Middle frontal gyrus (tissue), 1 donor: Measurements from ENCODE around the gene CHST11.

Experiments
- DNase-seq: peaks from one replicate; pipeline ENCODE4 v3.0.0-alpha.2; 2015; ENCODE audit warnings: low spot score; ENCODE audit errors: extremely low spot score

Gene CHST11

DNA sequence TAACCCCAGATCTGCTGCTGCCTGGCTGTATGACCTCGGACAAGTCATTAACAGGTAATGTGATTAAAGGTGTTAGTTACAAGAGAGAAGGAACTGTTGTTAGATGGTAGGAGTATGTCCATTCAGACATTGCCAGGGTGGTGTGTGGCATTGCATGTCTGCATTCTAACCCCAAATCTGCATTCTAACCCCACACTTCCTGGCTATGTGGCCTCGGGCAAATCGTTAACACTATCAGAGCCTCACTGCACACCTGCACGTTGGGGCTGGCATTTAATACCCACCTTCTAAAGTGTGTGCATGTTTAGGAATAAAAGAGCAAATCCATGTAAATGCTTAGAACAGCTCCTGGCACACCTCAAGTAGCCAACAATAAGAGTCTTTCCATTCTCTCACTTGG is 46.4 kb downstream of the CHST11 start:
- DNase-seq: no peak

DNA sequence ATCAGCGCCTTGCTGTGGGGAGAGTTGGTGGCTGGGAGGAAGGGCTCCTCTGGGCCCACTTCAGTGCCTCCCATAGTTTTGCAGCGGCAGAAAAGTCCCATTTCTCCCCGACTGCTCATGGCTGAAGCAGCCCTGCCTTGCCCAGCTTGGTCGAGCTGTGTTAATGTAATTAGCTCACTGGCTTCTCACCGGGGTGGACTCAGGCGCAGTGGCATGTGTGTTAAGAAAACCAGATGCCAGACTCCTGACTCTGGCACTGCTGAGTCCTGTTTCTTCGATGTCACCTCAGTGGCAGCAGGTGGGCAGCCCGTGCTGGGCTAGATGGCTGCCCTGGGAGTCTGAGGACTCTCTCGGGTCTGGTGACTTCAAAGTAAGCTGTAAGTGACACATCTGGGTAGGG is 47.4 kb downstream of the CHST11 start:
- no peak for DNase-seq

DNA sequence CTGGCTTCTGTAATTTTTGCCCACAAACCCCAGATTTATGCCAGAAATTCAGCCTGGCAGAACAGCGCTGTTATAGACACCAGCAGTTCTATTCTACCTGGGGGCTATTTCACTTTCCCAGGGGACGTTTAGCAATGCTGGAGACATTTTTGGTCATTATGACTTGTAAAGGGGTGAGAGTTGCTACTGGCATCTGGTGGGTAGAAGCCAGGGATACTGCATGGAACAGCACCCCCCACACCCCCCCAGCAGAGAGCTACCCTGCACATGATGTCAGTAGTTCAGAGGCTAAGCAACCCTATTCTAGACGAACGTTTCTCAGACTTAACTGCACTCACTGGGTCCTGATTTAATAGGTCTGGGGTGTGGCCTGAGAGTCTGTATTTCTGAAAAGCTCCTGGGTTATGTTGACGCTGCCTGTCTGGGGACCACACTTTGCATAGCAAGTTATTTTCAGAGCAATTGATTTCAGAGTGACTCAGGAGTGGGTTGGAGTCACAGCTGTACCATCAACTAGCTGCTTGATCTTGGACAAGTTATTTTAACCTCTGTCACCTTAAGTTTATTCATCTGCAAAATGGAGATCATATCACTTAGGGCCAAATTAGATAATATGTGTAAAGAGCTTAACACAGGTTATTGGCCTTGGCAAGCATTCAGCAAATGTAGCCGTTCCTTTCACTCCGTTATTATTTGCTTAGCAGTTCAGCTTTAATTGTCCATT is 48.5 kb downstream of the CHST11 start:
- no peak for DNase-seq

DNA sequence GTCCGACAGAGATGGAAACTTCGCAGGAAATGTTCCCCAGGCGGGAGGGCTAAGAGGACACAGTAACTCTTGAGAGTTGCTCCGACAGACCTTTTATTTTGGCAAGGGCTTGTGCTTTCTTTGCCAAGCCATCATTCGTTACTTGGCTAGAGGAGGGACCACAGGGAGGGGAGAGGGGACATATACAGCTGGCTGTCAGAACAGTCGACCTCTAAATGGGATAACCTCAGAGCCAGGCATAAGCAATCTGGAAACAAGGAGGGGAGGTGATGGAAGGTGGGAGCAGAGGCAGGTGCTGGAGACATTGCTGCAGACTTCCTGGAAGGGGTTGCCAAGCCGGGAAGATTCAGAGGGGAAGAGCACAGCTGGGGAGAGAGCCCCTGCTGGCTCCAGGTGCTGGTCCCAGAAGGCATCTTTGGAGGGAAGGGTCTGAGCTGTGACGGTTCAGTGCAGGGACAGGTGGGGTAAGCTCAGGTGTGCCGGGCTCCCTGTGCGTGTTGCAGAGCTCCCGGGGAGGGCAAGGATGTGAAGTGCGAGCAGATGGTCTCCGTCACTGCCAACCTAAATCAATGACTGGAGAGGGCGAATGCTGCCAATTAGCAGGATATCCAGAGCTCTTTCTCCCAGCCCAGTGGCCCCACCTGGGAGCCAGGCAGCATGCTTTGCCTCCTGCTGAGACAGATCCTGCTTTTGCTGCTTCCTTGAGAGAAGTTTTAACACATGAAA is 50.1 kb downstream of the CHST11 start:
- no peak for DNase-seq

DNA sequence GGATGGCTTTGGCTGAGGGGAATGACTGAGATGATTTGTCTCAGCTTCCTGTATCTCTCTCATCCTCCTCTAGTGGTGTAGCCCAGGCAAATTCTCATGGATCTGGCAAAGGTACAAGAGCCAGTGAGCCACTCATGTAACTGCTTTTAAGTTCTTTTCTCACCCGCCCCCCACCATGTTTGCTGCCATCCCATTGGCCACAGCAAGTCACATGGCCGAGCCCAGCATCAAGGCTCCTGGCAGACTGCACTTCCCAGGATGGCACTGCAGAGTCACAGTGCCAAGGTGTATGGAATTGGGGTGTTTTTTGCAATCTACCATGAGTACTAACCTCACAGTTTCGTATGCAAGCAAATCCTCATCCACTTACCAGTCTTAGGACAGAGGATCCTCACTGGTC is 50.9 kb downstream of the CHST11 start:
- no peak for DNase-seq

DNA sequence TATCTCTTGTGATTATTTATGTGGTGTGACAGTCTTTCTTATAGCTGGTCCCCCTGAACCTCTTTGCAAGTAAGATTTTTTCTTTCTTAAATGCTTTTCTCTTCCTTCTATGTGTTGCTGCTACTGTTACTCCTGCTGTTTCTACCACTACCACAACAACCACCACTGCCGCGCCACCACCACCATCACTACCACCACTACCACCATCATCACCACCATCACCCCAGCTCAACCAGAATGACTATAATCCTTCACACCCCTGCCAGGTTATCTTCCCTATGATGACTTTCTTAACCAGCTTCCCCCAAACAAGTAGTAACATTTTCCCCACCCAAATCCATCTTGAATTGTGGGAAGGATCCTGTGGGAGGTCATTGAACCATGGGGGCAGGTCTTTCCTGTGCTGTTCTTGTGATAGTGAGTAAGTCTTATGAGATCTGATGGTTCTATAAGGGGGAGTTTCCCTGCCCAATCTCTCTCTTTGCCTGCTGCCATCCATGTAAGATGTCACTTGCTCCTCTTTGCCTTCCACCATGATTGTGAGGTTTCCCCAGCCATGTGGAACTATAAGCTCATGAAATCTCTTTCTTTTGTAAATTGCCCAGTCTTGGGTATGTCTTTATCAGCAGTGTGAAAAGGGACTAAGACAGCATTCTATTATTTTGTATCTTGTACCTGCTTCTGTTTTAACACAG is 52.2 kb downstream of the CHST11 start:
- DNase-seq: no peak

DNA sequence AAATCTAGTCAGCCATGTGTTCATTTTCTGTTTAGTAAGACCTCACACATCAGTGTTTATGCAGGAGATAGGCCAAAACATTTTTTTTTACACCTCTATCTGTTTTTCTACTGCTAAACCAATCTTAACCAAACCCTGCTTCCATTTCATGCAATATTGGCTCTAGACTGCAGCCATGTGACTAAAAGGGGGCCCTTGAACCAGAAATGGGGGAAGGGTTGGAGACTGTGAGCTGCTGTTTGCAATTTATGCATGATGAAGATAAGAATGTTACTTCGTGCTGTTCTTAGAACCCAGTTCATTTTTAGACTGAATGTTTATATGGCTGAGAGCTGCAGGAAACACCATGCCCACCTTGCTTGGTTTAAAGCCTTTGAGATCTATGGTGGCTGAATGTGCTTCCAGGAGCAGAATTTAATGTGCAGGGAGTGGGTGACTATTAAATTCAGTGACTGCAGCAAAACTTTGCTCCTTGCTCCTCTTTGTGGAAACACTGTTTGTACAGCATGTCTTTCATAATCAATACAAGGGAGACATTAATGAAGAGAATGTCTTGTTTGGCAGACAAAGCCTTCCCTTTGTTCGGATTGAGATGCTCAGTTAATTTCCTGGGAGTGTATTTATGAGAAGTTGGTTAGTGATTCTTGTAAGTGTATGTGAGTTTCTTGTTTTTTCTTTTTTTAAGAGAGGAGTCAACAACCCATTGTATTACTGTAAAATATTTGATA is 53.6 kb downstream of the CHST11 start:
- no peak for DNase-seq

DNA sequence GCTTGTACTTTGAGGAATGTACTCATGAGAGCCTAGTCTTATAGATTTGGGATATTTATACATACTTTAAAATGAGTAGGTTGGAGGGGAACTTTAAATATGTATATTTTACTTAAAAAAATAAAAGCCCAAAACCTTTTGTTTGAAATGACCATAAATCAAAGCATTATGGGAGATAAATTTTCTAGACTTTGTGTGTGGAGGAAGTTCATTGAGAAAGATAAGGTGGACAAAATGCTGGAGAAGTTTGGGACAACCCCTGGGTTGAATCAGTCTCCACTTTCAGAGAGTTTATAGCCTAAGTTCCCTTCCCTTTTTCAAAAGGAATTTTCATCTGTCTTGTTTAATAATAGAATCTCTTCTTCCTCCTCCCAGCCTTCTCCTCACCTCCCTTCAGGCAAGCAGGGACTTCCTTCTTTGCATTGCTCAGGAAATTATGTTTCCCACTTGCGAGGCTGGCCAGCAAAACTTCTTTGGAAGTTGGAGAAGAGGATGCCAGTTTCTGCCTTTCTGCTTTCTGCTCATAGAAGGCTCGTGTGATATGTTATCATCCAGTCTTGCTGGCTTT is 54.2 kb downstream of the CHST11 start:
- no peak for DNase-seq

DNA sequence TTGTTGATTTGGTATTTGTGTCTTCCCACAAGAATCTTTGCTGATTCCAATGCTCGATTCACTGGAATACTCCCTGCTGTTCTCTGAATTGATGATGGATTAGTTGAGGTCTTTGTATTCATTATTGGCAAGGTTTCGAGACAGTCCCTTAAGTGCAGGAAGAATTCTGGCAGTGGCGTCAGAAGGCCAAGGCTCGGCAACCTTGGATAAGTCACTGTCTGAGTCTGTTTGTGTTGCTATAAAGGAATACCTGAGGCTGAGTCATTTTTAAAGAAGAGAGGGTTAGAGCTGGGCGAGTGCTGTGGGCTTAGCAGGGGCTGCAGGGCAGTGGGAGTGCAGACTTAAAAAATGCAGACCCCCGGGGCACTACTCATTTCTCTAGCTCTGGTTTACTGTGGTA is 56.9 kb downstream of the CHST11 start:
- no peak for DNase-seq

DNA sequence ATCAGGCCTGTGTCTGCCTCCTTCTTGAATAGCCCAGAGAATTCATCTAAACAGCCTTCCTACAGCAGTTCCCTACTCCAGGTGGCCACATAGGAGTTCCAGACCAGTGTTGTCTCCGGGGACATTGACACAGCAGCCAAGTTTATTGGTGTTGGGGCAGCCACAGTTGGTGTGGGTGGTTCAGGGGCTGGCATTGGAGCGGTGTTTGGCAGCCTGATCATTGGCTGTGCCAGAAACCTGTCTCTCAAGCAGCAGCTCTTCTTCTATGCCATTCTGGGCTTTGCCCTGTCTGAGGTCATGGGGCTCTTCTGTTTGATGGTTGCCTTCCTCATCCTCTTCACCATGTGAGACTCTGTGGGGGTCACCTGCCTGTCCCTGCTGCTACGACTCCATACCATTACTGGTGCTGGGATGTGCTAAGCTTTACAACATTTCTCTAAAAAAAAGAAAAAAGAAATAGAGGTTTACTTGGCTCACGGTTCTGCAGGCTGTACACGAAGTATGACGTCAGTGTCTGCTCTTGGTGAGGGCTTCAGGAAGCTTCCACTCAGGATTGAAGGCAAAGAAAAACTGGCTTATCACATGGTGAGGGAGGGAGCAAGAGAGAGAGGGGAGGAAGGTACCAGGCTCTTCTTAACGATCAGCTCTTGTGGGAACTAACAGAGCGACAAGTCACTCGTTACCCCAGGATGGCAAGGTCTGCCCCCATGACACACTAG is 57.5 kb downstream of the CHST11 start:
- no peak for DNase-seq

DNA sequence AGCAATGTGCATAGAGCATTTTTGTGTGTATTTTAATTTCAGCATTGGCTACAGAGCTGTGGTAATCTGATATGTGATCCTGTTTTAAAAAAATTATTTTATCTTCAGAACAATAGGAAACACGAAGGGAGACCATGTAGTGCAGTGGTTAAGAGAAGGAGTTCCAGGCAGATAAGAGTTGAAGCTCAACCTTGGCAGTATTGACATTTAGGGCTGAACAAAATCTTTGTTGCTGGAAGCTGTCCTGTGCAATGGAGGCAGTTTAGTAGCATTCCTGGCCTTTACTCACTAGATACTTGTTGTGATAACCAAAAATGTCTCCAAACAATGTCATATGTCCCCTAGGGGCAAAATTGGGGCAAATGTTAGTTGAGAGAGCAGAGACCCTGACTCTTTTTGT is 59.2 kb downstream of the CHST11 start:
- no peak for DNase-seq

DNA sequence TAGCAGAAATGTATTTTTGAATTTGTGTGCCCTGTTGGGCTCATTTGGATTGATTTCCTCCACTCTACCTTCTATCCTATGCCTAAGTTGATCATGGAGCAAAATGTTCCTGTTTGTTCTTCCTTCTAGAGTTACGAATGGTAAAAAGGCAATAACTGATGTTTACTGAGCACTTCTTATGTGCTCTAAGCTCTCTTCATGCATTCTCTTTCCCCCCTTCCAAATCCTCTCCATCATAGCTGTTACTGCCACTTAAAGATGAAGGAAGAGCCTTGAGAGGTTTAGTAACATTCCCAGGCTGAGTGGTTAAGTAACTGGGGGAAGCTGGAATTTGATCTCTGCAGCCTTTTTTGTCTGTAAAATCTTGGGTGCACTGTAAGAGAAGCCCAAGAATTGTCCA is 60.1 kb downstream of the CHST11 start:
- no peak for DNase-seq

DNA sequence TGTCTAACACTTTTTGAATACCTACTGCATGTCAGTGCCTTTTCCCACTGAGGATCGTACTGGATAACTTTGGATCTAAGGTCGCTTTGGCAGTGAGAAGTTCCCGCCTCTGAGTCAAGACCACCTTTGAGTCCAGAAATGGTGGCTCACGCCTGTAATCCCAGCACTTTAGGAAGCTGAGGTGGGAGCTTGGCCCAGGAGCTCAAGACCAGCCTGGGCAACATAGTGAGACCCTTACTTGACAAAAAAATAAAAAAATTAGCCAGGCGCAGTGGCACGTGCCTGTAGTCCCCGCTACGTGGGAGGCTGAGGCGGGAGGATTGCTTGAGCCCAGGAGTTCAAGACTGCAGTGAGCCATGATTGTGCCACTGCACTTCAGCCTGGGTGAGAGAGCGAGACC is 61.1 kb downstream of the CHST11 start:
- DNase-seq: no peak

DNA sequence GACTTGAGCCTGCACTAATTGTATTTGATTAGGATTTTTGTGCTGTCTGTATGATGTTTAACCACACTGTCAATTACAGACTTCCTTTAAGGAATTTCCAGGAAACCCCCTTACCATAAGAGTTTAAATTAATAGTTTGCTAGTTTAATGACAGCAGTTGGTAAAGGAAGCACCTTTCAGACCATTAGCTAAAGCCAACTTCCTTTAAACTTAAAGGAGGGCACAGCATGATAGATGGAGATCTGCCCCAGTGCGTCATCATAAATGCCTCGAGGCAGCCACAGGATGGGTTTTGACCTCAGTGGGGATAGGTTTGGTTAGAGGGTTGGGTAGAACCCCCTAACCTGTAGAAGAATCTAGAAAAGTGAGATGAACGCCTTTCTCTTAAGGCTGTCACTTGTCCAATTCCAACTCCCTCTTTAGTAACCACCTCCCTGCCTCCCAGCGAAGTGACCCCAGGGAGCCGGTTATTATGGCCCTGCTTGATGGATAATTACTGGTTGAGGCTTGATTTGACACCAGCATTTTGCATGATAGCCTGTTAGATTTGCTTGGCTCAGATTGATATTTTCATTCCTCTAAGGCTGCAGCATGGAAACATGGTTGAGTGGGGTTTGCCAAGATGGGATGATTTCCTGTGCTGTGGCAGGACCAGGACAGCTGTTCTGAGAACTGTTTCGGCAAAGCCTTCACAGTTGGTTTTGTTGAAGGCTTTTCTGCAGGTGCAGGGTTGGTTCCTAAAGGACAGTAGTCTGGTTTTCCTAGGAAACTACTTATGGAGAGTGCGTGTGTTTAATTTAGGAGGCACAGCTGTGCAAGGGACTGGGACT is 62.7 kb downstream of the CHST11 start:
- DNase-seq: no peak

DNA sequence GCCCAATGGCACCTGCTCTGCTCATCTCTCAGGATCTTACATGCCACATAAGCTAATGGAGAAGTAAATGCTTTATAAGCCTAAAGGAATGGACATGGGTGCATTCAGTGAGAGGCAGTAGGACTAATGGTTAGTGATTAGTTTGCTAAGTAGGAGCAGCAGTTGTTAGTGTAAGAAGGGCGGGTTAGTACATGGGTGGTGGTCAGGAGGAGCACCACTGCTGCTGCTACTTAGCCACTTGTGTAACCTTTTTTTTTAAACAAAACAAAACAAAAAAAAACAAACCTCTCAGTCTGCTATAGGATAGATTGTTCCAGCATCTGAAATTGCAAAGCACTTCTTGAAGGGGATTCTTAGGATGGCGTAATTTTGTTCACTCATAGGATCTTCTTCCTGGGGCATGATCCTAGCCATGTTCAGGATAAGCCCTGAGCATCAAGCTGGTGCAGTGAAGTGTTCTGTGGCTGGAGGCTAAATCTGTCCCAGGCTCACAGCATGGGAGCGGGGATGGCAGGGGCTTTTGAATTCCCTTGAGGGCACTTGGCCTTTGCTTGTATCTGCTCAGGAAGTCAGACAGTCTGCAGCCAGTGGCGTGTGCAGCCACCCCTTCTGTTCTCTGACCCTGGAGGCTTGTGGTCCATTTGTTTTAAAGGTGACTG is 63.6 kb downstream of the CHST11 start:
- DNase-seq: no peak

DNA sequence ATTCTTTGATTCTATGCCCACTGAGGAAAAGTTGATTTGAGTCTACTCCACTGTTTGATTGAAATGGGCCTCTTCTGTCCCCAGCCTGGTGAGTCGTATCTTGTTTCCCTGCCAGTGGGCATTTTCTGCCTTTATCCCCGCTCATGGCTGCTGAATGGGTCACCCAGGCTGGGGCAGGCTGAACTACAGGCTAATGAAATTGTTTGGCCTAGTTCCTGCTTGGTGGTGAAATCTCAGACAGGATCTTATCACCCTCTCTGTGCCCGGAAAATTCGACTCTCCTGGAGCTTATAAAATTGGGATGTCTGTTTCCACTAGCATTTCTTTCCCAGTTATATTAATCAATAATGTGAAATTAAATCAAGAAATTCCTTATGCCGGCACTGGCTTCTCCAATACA is 65.0 kb downstream of the CHST11 start:
- DNase-seq: no peak

DNA sequence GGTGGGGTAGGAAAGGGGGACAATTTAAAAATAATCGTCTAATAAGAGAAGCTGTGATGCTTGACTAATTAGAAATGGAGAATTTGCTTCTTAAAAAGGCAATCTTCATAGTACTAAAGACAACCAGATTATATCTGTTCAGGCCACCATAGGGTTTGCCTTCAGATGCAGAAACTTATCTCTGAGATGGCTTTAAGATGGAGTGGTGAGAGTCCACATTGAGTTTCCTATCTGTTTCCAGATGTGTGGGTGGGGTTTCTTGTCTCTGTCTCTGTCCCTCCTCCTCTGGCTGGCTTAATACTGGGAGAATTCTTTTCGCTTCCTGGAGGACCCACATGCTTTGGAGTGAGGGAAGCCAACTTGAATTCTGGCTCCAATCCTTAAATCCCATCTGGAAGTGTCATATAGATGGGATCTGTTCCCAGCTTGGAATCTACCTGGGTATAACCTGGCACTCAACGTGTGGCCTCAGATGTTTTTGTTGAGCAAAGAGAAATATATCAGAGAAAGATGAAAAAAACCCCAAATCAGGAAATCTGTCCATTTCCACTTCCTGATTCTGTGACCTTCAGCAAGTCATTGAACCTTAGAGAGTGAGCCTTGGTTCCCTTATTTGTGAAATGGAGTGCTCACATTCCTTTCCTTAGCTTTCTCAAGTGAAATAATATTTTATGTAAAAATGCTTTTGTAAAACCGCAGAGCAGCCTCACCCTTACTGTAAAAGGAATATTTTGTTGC is 66.4 kb downstream of the CHST11 start:
- no peak for DNase-seq

DNA sequence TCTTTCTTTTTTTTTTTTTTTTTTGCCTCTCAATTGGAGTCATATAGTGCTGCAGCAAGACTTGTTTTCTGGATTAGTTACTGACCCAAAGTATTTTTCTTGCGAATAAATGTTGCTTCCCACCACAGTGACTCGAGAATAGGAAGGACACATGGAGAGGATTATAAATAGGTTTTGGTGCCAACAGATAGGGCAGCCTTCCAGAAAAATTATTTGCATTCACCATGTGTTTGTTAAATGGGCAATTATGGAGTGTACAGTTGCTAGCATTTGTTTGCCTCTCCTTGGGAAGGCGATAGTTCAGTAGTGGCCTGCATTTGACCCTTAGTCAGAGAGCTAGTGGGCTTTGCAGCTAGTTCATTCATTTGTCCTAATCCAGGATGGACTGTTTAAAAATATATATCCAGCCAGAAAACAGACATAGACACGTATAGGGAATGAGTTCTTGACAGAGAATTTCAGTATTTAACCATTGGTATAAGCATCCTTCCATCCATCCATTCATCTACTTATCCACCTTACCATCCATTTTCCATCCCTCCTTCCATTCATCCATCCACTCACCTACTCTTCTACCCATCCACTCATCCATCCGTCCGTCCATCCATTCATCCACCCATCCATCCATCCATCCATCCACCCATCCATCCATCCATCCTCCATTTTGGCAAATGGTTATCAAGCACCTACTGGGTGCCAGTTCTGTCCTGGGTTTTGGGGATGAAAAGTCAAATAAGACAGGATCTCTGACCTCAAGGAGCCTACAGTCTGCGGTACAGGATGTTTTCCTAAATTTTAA is 67.5 kb downstream of the CHST11 start:
- no peak for DNase-seq
